ENCODE measurements around the gene RRBP1.
A peak's percentile ranks its signal among the peaks of the same experiment; 100 is the strongest.

The RRBP1 gene, protein sequence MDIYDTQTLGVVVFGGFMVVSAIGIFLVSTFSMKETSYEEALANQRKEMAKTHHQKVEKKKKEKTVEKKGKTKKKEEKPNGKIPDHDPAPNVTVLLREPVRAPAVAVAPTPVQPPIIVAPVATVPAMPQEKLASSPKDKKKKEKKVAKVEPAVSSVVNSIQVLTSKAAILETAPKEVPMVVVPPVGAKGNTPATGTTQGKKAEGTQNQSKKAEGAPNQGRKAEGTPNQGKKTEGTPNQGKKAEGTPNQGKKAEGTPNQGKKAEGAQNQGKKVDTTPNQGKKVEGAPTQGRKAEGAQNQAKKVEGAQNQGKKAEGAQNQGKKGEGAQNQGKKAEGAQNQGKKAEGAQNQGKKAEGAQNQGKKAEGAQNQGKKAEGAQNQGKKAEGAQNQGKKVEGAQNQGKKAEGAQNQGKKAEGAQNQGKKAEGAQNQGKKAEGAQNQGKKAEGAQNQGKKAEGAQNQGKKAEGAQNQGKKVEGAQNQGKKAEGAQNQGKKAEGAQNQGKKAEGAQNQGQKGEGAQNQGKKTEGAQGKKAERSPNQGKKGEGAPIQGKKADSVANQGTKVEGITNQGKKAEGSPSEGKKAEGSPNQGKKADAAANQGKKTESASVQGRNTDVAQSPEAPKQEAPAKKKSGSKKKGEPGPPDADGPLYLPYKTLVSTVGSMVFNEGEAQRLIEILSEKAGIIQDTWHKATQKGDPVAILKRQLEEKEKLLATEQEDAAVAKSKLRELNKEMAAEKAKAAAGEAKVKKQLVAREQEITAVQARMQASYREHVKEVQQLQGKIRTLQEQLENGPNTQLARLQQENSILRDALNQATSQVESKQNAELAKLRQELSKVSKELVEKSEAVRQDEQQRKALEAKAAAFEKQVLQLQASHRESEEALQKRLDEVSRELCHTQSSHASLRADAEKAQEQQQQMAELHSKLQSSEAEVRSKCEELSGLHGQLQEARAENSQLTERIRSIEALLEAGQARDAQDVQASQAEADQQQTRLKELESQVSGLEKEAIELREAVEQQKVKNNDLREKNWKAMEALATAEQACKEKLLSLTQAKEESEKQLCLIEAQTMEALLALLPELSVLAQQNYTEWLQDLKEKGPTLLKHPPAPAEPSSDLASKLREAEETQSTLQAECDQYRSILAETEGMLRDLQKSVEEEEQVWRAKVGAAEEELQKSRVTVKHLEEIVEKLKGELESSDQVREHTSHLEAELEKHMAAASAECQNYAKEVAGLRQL (N-terminal part only)
- 50.3 reads per million, percentile 68 among the genes with 10 or more reads in this experiment for total RNA-seq

DNA sequence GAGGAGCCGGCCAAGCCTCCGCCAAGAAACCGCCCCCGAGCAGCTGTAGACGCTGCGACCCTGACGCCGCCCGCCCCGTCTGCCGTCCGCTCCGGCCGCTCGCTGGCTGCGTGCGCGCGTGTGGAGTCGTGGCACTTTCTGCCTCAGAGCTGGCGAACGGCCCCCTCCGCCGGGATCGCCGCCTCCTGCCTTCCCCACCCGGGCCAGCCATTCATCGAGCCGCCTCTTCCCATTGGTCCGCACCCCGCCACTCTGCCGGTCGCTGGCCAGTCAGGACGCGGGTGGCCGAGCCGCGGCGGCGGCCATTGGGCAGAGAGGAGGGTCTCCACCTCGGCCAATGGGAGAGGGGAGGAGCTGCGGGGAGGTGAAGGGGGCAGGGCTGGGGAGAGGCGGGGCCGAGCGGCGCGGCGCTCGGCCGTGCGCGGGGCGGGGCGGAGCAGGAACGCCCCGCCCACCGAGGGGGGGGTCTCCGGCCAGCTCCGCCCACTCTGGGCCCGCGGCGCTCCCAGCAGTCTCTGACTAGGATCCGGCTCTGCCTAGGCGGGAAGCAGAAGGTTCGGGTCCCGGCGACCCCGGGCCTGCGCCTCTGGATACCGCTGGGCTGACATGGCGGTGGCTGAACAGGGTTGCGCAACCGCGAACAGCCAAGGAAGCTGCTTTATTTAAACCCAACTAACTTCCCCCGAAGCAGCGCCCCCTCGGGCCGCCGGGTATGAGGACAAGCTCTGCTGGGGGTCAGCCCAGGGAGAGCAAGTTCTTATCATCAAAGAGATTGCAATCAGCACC is at the start of gene RRBP1:
TSS of gene RRBP1 (minus strand) at position 140 of the 786 bp plus-strand sequence. CDS start 21,735 bp downstream, outside the sequence.
- DNase-seq = peak; percentile 96

DNA sequence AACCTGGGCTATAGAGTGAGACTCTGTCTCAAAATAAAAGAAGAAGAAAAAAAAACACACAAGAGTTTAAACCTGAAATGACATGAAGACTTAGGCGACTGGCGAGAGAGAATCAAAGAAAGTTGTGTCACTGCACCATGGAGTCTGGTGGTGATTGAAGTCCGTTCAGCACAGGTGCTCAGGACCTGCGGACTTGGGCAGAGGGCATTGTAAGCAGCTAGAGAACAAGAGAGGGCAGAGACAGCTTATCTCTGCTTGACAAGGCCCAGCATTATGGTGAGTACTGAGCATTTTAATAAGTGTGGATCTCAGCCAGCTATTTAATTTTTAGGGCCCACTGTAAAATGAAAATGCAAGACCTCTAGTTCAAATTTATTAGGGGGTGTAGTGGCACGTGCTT is 49.2 kb upstream of the RRBP1 start:
- DNase-seq = no peak

DNA sequence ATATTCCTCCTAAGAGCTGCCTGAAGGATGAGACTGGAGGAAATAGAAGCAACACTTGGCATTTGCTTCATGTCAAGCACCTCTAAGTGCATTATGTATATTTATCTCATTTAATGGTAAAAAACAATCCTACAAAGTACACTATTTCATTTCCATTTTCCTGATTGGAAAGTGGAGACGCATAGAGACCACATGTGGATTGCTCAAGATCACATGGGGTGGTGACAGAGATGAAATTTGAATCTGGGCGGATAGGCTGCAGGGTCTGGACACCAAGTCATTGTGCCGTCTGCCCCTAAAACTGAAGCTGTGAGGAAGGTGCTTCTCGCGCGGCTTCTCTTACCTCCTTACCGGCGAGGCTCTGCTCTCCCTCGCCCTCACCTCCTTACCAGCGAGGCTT is 48.0 kb upstream of the RRBP1 start:
- DNase-seq = no peak

DNA sequence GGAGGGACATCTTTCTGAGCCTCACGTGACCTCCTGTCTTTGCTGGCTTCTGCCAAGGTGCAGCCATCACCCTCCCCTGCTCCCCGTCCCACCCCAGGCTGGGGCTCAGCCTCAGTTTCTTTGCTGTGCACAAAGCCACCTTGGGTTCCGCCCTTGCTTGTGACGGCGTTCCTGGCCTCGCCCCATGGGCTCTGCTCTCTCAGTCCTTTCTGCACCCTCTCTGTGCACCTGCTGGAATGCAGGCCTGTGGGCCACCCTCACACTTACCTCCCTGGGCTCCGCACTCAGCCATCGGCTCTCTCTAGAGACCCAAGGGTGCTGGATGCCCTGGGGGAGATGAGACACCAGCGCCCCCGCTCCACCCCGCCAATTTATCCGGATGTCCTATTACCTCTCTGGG is 46.0 kb upstream of the RRBP1 start:
- DNase-seq = no peak

DNA sequence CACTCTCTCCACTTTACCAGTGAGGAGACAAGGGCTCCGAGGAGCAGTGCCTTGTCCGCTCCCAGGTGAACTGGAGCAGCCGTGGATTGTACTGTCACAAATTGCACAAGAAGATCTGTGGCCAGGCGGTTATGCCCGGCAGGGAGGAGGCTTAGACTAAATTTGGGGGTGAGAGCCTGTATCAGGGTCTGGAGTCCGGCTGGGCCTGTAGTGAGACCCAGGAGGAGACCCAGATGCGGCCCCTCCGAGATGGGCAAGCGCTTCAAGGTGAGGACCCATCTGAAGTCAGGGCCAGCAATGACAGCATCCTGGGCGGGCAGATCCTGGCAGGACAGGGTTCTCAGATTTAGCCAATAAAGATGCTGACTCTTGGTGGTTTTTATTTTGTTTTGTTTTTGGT is 45.3 kb upstream of the RRBP1 start:
- no peak for DNase-seq

DNA sequence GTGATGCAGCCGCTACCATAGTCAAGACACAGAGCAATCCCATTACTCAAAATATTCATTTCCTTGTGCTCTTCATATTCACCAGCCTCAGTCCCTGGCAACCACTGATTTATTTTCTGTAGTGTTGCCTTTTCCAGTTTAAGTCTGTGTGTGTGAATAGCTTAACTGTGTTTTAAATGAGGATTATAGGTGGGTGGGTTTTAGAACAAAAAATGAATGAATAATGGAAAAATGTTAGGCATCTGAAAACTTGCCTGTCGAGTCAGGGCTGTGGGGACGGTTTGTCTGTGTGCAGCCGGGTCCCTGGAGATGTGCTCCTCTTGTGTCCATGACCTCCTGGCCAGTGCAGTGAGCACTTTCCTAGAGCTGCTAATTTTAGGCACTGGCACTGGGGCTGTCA is 44.9 kb upstream of the RRBP1 start:
- DNase-seq = no peak

DNA sequence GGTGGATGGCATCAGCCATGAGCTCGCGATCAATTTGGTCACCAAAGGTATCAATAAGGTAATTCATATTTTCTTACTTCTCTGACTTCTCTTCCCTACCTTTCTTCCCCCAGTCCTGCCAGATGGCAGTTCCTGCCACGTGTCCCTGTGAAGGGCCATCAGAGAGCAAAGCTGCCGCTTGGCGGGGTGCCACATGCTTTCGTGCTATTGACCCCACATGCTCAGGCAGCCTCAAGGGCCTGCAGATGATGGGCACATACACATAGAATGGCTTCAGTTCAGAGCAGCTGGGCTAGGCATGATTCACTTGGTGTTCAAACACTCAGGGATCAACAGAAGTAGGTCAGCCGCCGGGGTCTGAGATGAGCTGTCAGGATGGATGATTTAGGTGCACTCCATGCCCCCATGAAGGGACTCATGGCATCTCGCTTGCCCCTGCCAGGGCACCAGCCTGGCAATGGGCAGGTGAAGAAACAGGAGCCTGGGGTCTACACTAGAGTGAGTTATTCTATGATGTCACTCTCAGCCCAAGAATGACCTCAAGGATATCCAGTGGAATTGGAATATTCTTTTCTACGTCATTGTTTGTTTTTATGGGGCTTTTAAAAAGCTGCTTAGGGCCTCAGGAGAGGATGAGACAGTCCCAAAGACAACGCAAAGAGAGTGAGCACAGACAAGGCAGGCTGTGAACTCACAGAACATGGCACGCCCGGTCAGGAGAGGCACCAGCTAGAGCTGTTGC is 43.2 kb upstream of the RRBP1 start:
- DNase-seq = no peak

DNA sequence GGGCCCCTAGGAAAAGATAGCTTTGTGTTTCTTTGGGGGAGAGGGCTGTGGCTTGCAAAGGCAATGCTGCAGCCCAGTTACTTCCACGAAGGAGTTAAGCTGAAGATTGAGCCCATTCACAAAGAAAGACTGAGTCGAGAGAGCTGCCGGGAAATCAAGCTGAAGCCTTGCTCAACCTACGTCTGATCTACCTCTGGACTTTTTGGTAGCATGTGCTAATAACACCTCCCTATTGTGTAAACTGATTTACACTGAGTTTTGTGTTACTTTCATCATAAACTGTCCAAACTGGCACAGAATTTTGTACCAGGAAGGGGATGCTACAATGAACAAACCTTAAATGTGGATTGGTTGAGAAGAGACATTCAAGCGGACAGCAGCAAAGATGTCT is 41.3 kb upstream of the RRBP1 start:
- DNase-seq = no peak

DNA sequence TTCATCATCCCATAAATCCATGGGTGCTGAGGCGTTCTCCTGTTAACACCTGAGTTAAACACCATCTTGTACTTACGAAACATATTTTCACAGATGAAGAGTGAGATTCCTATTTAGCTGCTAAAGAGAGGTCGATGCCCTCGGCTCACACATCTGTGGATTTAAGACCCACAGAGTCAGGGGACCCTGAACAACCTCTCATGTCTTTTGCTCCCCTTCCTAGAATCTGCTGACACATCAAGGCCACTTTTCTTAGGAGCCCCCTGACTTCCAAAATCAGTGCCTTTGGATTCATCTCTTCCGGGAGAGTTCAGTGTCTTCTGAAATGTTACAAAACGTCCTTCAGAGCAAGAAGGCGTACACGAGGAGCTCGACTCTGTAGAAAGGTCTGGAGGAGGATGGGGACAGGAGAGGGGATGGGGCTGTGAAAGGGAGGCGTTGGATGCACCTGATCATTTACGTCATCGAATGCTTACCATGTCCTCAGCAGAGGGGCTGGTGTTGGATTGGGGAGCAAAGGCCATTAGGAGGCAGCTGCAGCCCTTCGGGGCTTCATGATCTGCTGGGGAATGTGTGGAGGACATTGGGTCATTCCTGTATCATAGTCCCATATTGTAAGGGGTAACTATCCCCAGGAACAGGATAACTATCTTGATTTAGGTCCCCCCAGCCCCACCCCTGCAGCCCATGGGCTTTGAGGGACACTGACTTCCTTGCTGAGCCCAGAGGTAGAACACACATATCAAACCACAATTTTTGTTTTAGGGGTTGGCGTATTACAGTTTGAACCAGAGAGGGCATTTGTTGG is 40.7 kb upstream of the RRBP1 start:
- DNase-seq = no peak

DNA sequence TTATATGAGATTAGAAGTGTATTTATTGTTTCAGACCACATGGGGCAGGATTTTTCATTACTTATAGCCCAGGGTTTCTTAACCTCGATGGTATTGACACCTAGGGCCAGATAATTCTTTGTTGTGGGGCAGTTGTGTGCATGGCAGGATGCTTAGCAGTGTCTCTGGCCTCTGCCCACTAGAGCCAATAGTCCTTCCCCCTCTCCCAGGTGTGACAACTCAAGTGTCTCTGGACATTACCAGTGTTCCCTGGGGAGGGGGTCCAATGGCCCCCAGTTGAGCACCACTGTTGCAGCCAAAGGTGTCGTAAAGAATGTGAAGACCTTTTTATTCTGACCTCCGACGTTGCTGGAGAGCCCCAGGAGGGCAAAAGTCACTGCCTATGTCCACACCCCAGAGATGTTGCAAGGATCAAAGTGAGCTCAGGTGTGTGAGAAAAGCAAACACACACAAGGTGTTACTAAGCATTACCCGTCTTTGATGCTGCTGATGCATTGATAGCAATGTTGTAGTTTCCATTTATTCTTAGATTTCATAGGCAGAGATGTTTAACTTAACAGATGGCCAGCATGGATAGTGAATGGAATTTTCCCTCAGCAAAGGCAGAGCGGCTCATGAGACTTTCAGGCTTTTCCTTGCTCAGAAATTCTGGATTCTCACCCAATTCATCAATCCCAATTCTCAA is 39.9 kb upstream of the RRBP1 start:
- DNase-seq = no peak

DNA sequence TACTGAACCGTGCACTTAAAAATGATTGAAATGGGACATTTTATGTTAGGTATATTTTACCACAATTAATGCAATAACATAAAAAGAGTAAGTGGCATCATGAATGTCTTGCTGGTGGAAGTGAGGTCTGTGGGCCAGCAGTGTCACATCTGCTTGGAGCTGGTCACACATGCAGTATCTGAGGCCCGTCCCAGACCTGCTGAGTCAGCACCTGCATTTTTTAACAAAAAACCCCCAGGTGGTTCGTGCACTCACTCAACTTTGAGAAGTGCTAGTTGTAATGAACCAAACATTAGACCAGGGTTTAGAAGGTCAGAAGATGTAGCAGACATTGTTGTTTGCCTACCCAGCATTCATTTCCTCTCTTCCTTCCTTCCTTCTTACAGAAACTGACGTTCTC is 38.7 kb upstream of the RRBP1 start:
- DNase-seq = no peak

DNA sequence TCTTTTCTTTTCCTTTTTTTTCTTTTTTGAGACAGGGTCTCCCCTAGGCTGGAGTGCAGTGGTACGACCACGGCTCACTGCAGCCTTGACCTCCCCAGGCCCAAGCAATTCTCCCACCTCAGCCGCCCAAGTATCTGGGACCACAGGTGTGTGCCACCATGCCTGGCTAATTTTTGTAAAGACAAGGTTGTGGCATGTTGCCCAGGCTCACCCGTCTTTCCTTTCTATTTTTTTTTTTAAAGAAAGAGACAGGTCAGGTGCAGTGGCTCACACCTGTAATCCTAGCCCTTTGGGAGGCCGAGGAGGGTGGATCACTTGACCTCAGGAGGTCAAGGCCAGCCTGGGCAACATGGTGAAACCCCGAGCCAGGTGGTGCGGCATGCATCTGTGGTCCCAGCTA is 34.3 kb upstream of the RRBP1 start:
- DNase-seq = no peak

DNA sequence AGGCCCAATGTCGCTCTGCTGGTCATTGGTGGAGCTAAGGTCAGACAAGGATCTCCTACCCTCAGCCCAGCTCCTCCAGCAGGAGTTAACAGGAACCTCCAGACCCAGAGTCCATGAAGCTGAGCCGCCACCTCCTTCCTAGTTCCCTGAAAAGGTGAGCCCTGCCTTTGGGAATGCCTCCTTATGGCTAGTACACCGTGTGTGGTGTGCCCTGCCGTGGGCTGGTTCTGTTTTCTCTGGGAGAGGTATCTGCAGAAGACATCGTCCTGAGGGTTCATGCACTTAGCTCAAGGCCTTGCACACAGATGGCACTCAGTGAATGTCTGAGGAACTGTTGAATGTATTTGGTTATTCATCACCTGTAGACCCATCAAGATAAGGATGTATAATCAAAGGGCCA is 33.0 kb upstream of the RRBP1 start:
- no peak for DNase-seq

DNA sequence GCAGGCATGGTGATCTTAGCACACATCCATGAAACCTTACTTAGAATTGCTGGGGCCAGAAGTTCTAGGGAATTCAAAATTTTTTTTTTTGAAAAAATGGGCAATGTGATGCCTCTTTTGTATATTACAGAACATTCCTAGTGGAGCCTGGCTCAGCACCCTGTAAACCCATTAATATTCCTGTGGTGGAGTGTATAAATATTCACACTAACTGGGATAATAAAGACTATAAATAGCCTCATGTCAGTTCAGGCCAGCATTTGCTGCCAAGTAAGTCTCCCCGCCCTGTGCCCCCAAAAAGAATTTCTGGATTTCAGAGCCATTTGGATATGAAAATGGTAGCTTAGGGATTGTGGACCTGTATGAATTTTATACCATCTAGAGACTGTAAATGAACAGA is 32.6 kb upstream of the RRBP1 start:
- DNase-seq = no peak

DNA sequence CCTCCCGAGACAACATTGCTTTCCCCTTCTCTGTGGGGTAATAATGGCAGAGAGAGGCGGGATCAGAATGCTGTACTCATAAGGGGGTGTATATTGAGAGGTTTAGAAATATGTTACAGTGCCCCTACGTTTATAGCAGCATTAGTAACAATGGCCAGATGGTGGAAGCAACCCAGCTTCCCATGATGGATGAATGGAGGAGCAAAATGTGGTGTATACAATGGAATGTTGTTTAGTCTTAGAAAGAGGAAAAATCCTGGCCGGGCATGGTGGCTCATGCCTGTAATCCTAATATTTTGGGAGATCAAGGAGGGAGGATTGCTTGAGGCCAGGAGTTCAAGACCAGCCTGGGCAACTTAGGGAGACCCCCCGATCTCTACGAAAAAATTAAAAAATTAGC is 30.7 kb upstream of the RRBP1 start:
- no peak for DNase-seq

DNA sequence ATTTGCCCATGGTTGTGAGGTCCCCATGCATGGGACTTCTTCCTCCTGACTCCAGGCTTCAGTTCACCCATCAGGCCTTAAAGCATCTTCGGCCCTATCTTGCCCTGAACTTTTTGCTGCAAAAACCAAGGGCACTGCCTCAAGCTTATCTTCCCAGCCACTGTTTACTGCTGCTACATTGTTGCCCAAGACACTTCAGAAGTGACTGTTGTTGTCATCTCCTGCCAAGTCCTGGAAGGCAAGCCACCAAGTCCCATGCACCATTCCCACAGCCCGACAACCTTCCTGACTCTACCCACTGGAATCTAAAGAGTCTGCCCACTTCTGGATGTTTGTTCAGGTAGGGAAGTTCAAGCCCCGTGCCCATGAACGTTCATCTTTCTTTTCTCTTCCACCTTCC is 30.2 kb upstream of the RRBP1 start:
- no peak for DNase-seq

DNA sequence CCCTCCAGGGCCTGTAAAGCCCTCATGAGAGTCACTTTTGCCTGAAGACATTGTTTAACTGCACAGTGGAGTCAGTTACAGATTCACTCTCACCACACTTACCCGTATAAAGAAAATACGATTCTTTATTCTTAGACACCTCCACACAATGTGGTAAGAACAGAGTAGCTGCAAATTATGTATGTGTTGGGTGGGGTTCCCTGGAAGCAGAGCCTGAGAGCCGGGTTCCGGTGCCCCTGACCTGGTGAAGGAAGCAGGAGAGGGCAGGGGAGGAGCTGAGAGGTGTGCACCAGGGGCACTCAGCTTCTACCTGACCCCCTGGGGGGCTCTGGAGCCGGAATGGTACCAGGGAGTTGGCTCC is 29.2 kb upstream of the RRBP1 start:
- DNase-seq = no peak

DNA sequence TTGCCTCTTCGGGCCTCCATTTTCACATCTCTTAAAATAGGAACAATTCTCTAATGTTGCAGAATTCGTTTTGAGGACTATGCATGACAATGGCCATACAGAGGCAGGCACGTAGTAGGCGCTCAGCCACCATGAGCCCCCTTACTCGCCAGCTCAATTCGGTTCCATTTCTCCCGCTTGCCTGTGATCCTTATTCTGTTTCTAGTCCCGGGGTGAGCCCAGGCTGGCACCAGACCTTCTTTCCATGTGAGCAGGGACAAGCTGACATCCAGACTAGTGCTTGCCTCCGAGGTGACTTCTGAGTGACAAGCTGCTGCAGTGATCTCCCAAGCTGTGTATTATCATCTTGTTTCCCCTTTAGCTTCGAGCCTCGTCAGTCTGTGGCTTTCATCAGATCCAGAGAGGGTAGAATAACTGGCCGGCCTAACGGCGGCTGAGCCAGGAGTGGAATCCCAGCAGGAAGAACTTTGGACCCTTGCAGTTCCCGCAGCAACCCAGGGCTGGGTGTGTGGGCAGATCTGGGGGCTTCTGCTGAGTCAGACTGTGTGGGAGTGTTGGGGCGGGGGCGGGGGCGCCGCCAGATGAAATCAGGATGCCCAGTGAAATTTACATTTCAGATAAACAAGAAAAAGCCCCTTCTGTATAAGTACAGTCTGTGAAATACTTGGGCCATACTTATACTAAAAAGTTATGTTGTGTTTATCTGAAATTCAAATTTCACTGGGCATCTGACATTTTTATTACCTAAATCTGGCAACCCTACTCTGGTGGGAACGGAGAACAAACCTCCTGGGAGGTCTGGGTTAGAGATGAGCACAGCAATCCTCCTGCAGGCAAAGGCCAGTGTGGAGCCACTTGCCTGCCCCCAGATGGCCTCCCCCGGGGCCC is 28.6 kb upstream of the RRBP1 start:
- DNase-seq = no peak

Data from effector CD4-positive, alpha-beta T cell (primary cell).